AG20443 (cell line): ENCODE data around the gene NHLH1.

Experiments
- DNase-seq: peaks from one replicate; pipeline ENCODE4 v3.0.0; 2012; ENCODE audit warnings: low spot score, mixed read lengths

NHLH1 gene

DNA sequence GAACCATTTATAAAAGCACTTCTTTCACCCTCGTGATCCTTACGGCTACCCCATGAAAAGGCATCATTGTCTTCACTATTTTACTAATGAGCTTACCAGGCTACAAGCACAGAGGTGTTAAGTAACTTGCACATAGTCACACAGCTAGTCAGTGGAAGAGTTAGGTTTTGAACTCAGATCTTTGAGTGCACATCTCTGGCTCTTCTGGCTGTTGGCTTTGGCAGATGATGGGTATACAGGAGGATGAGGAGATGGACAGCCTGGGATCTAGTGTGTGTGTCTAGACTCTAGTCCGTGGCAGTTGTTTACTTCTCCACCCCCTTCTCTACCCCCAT is 45.1 kb downstream of the NHLH1 start:
- no peak for DNase-seq

DNA sequence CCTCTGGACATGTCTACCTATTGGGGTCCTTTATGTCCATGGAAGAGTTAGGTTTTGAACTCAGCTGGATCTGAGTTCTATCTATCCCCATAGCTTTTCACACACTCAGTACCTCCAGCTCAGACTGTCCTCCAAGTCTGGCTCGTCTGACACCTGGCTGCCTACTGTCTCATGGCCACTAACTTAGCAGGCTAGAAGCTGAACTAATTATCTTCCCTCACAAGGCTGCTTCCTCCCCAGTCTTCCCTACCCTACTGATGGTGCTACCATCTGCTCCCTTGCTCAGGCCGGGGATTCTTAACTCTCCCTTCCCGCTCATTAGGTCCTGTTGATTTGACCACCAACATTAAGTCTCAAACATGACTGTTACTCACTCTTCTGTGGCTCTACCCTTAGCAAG is 46.8 kb downstream of the NHLH1 start:
- no peak for DNase-seq

DNA sequence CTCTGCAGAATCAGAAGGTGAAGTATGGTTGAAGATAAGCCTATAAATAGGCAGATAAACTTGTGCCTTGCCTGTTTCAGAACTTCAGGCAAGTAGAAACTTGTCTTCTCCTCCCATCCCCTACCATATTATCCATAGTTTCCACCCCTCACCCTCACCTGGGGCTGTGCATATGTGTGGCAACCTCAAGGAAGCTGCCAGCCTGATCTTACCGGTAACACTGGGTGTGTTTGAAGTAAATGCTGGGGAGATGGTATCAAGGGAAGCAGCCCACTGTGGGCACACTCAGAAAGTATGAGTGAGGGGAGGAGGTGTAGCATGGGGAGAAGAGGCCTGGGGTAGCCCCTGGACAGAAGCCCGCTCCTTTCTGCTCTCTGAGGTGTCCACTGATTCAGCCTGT is 48.0 kb downstream of the NHLH1 start:
- no peak for DNase-seq

DNA sequence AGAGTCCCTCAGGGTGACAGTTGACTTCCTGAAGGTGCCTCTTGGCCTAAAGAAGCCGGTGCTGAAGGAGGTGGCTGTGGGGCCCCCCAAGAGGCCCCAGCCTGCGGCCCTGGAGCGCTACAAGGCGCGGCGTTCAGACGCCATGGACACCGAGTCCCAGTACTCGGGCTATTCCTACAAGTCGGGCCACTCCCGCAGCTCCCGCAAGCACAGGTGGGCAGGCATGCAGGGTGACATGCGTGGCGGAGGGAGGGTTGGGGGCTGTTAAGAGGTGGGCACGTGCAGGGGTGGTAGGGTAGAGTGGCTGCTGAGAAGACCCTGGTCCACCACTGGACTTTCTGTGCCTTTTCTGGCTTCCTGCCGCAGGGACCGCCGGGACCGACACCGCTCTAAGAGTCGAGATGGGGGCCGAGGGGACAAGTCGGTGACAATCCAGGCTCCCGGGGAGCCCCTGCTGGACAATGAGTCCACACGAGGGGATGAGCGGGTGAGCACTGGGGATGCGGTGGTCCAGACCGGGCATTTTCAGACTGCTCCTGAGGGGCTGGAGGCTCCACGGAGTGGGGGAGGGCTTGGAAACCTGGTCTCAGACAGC is 48.9 kb downstream of the NHLH1 start:
- no peak for DNase-seq

DNA sequence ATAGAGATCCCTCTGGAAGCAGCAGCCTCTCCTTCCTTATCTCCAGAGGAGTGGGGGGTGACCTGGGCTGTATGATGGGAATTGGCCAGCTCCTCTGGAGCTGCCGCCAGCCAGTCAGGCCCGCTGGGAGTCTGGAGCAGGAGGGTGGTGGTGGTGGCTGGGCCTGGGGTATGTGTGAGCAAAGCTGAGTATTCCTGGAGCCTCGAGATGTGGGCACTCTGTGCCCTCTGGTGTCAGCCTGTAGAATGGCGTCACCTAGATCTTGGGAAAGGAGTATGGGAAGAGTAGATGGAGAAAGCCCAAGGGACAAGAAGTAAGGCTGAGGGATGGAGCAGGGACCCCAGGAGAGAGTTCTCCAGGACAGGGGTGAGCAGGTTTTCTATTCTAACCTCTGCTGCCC is 49.5 kb downstream of the NHLH1 start:
- DNase-seq: peak; percentile 55

GRCh38 chr1:160418483-160418882 is 51.6 kb downstream of the NHLH1 start:
- no peak for DNase-seq

GRCh38 chr1:160419150-160419837 is 52.4 kb downstream of the NHLH1 start:
- DNase-seq: no peak

DNA sequence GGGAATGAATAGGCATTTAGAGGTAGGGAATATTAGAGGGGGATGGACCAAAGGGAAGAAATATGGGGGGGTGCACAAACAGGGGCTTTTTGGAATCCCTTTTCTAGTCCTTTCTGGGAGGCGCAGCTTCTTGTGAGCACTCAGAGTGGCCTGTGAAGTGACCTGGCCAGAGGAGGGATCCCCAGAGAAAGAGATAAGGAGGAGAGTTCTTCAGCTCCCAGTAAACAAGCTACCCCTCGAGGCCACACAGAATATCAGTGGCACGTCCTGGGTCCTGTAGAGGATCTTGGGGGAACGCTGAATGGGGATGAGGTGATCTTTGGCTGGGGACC is 52.9 kb downstream of the NHLH1 start:
- DNase-seq: no peak

GRCh38 chr1:160420881-160421842 is 54.3 kb downstream of the NHLH1 start:
- DNase-seq: no peak

DNA sequence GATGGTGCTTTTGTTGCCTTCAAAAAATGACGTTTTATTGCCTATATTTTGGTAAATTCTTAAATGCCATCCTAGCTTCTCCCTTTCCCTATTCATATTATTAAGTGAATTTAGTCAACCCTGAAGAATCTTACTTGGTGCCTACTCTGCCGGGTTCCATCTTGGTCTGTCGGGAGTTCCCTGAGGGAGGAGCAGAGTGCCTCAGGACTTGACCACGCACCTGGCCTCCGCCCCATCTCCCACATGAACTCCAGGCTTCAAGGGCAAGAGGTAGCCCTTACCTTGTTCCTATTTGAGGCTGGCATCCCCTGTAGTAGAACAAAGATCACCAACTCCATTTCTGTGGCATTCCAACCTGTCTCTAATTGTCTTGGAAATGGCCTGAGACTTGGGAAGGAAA is 55.0 kb downstream of the NHLH1 start:
- no peak for DNase-seq
